NCI-H82 treated with DMSO at 0.1 percent for 48 hours (cell line): ENCODE measurements around the gene ERBB4.
A peak's percentile ranks its signal among the peaks of the same experiment; 100 is the strongest.
"Not testable (repeated sequence)": the region's sequence is repeated elsewhere in the genome, so short reads cannot be mapped to it uniquely, and the experiment has no call there.

Experiments
- DNase-seq: peaks from one replicate; lab custom pipeline; 2025; ENCODE audit not compliant: unreplicated experiment; lab: John Stamatoyannopoulos, UW

Gene ERBB4

DNA sequence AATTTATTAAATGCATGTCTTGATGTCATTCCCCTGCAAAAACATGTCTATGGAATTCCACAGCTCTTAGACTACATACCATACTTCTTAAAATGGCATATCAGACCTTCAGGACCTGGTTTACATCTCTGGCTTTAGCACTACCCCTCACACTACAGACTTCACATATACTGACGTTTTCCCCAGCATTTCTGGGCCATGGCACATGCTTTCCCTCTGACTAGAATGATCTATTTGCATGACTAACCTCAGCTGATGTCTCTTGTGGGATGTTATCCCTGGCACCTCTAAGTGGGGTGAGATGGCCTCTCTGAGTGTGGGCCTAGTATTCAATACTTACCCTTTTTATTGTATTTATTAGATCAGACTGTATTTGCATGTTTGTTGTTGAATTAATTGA, 381.6 kb downstream of the ERBB4 start:
- no peak for DNase-seq

DNA sequence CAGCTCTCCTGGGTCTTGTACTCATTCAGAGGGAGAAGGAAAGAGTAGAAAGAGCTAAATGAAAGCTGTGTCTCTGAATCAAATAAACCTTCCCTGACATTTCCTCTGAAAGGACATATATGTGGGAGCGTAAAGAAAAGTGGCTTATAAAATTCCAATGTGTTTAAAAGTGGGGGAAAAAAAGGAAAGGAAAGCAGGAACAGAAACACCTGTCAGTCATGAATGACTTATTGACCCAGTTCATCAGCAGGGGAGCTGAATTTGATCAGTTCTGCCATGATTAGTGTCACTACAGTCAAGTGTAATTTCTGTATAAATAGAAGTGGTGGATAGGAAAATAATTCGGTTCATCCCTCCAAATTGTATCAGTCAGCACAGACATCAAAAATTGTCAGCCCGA, 382.5 kb downstream of the ERBB4 start:
- DNase-seq: no peak

DNA sequence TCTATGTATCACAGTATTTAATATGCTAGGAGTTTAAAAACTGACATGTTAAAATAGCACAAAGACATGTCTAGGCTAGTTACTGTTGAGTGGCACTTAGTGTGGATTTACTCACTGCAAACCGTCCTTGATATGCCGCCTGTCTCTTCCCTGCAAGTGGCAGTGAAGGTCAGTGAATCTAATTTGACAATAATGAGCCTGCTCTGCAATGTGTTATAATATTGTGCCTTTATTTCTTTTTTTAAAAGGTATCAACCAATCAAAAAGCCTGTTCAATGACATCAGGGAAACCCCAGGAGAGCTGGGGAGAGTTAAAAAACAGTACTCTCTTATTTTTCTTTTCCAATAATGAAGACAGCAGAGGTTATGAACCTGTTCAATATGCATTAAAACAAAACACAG, 384.1 kb downstream of the ERBB4 start:
- no peak for DNase-seq

DNA sequence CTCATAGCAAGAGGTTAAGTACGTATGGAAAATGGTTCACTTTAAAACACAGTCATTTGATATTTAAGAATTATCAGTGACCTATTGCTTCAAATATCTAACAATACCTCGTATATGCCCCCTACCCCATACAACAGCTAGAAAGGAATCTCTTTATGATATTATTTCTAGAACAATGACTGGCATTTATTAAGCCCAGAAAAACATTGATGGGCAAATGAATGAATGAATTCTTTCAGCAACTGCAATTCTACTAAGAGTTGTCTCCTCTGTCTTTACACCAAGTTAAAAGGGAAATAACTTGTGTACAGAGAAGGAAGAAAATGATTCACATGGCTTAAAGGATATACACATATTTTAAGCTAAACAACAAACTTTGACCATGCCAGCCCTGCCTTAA, 384.7 kb downstream of the ERBB4 start:
- DNase-seq: no peak

DNA sequence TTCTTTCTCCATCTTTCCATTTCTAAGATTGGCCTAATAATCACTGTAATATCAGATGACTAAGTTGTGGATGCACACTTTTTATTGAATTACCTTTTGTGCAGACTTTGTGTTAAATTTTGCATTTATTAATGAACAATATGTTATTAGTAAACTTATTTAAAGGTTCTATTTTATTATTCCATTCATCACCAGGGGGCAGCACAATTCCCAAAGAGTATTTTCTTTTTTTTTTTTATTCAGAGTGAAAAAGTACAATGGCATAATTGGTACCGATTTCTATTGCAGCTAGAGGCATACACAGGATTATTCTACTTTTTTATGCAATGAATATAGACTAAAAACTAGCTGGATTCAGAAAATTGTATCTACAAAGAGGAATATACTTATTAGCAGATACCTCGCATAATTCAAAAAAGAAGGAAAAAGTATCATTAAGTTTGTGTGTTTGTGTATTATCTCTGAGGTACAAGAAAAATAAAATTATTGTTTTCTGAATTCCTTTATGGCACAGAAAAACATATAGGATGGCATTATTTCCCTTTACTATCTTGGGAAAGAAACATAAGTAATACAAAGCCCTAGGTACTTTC, 390.6 kb downstream of the ERBB4 start:
- no peak for DNase-seq

DNA sequence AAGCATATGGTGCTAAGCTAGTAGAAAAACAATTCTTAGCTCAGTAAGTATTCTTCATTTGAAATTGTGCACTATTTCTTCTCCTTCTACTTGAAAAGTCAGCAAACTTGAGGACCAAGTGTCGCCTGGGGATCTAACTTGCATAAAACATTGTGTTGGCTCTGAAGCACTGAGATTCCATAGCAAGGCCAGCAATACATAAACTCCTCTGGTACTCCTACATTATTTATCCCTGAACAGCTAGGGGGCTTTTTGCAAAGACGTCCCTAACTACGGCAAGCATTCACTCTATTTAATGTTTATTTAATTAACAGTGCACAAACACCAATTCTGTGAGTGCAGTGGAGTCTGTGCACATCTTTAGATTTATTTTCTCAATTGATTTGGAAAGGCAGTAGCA, 392.2 kb downstream of the ERBB4 start:
- DNase-seq: no peak

DNA sequence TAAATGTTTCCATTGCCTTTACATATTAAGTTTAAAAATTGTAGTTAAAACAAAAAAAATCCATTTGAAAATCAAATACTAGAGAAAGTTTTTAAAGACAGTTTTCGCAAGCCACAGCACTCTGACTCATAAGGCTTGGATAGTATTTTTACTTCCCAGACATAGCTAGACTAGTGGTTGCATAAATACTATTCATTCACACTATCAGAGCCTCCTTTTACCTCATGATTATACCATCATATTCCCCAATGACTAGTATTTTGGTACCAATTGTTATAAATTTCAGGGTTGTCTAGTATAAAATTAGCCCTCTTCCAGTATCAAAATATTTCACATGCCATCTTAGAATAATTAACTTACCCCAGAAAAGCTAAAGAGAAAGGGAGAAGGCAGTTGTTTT, 393.5 kb downstream of the ERBB4 start:
- no peak for DNase-seq

DNA sequence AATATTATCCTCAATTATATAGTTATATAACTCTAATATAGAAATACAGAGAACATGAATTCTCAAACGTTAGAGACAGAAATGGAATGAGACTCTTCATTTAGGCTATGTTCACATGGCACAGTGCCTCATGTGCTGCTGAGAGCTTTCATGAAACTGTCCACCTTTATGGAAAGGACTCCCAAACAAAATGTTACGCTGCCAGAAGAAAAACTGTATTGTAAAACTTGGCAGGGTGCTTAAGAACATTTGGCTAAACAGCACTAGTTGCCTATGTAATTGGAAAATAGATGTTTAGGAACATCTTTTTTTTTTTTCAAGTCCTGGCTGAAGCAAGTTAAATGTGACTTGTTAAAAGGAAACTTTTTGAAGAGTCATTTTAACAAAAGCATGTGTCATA, 396.0 kb downstream of the ERBB4 start:
- DNase-seq: no peak

DNA sequence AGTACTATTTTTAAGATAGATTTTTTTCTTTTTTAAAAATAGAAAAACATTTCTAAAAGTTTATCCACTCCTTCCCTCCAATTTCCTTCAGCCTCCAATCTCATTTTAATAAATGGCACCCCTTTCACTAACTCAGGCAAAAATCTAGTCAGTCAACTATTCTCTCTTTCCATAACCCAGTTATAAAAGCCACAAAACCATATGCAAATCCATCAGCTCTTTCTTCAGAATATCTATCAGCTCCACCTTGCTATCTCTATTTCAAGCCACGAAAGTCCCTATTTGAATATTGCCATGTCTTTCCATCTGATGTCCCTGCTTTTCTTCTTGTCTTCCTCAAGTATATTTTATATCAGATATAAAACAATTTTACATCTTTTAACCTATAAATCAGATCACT, 397.1 kb downstream of the ERBB4 start:
- no peak for DNase-seq

DNA sequence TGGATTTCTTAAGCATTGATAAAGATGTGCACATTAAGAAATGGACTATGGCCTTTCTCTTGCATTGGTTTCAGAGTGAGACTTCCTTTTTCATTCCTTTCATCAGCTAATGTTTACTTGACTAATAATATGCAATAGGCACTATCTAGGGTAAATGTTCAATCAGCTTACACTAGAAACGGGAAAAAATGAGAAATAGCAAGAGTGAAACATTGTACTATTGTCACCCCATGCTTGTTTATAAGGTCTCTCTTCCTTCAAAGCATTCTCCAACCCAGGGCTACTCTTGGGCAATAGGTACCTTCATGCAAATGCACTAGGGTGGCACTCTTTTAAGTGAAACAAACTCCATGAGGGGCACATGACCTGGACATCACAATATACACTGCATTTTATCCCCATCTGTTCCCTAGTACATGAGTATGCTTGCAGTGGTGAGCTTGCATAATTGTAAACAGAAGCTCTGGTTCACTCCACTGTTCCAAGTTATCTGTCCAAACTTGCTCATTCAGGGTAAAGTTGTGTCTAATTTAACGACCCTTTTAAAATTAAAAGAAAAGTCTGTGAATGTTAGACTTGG, 402.3 kb downstream of the ERBB4 start:
- DNase-seq: peak; percentile 24

DNA sequence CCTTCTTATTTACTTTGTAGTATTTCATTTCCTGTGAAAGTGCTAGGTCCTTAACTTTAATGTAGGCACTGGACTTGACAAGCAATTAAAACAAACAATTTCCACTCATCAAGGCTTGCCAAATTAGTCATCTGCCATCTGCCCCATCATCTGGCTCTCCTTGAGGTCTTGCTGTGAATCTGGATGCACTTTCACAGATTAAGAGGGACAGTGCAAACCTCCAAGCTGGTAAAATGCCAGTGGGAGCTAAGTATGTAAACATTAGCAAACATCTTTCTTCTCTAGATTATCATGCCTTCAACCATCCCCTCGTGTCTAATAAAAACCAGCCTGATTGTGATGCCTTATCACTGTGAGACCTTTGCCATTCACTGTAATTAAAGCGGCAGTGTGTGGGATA, 402.9 kb downstream of the ERBB4 start:
- DNase-seq: peak; percentile 90

DNA sequence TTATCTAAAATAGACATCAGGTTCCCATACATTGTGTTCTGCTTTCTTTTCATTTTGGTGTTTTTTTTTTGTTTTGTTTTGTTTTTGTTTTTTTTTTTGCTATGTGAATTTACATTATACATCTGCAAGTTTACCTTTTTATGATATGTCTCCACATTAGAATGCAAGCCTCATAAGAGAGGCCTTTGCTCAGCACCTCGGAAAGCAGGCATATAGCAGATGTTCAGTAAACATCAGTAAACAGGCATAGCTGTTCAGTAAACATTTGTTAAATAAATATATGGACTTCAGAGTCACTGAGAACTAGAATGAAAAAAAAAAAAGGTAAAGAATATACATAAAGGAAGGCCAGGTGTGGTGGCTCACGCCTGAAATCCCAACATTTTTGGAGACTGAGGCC, 405.3 kb downstream of the ERBB4 start:
- no peak for DNase-seq

DNA sequence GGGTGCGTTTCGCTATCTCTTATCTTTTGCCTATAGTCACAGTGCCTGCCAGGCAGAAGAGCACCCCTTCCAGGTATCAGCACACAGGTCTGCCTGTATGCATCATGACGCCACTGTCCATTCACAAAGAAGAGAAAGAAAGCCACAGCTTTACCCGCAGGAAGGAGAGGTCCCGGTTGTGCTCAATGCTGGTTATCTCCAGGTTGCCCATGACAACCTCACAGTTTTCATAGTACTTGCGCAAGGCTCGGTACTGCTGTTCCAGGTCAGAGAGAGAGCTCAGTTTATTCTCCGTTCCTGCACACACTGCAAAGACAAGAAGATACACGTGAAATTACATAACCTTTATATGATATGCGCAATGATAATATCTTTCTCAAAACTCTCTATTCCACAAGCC, 414.0 kb downstream of the ERBB4 start:
- DNase-seq: no peak

DNA sequence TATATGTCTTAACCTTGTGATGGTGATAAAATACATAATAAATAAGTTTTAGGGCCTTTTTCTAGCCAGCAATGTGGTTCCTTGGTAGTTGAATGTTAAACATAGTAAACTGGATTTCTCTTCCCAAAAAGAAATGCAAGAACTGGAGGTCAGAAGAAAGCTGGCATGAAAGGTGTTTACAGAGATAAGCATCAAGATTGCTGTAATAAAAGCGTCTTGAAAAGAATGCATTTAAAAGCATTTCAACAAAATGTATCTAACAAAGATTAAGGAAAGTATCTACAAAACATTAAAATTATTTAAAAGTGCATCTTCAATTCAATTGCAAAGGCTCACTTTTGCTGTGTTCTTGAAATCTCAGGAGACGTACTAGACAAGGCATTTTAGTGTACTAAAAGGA, 419.0 kb downstream of the ERBB4 start:
- DNase-seq: no peak

DNA sequence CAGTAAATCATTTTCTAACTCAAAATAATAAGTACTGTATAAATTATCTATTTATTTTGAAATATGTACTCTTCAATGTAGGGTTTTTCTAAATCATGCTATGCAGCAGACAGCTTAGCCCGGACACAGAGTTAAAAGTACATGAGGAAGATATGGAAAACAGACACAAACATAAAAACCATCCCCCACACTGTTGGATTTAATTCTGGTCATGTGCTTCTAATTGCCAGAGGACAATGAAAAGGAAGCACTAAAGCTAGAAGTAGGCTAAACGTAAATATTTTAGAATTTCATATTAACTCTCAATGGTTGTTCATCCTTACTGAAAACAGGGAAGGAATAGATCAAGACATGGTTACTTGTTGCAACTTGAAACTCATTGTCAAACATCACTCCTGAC, 420.7 kb downstream of the ERBB4 start:
- DNase-seq: no peak

DNA sequence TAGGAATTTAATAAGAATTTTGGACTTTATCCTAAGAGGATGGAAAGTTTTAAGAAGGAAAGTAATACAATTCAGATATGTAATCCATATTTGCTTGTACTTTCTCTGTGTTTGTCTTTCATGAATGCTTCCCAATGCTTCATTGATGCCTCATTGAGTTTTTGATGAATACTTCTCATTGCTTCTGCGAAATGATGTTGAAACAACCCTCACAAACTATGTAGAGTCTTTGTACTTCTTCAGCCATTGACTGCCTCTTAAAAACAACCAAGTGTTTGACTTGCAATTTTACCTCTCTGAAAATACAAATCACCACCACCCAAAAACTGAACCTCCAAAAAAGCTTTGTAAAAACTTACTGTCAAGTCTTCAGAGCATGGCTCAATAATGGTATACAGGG, 424.1 kb downstream of the ERBB4 start:
- no peak for DNase-seq

DNA sequence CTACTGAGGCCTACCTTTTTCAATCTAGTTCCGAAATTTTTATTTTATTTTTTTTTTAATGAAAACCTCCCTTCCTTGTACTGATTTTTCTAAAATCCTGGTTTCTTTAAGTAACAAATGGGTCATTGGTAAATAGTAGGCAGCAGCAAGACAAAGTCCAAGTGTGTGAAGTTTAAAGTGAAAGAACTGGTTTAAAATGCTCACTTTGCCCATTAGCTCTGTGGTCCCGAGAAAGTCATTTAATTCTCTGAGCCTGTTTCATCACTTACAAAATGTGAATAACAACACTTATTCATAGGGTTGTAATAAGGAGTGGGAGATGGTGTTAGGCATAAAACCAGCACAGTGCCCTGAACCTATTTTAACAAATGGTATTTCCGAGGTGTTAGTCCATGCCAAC, 426.2 kb downstream of the ERBB4 start:
- no peak for DNase-seq

DNA sequence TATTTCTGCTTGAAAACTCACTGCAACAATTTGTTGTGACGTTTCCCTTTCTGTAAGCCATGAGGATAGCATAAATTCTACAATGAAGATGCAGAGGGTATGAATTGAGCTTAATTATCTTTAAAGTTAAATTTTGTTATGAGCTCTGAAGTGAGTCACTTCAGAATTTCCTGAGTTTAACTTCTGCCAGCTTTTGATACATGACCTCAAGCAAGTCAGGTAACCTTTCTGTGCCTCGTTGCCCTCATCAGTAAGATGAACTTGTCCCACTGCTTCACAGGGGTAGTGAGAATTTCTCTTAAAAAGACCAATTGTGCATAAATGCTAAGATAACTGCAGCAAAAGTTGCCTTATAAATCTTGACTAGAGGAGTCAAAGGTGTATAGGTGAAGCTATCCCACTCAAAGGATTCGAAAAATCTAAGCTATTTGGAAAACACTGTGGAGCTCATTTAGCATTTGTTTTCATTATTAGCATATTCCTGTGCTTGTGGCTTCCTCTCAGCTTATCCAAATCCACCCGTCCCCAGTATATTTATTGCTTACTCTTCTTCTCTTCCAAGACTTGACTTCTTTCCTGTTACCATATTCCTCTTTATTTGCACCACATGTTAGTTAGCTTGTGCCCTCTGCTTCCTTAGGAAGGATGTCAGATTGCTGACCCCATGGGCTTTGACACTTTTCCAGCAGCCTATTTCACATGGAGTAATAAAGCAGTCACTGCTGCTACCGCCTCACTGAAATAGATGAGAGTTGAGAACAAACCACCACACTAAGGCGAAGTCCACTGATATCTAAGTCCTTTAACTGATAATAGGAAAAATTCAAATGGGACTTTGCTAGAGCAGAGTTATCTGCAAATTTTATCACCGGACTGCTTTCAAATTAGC, 428.6 kb downstream of the ERBB4 start:
- DNase-seq: no peak

DNA sequence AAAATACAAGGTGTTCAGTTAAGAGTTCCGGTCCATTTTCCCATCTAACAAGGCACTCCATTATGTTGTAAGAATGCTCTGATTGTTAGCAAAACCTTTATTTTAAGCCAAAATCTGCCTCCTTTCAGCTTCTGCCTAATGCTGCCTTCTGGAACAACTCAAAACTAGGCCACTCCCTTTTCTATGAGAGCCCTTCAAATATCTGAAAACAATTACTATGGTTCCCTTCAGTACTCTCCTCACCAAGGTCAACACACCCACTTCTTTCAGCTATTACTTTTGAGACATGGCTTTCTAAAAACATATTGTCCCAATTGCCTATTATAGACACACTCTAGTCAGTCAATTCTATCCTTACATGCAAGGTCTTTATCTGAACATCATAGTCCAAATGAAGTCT, 429.4 kb downstream of the ERBB4 start:
- no peak for DNase-seq

DNA sequence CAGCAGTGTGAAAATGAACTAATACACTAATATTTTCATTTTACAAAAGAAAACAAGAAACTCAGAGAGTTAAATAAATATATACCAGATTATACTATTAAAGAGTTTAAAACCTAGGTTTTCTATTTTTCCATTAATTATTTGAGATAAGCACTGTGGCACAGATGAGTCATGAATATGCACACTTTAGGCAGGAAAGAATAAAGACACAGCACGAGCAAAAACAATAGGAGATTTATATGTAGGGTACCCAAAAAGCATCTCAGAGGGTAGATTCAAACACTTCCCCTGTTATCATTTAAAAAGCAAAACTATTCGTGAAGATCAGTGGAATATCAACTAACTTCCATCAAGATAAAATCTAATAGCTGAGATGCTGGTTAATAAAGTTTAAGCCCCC, 430.6 kb downstream of the ERBB4 start:
- DNase-seq: no peak

DNA sequence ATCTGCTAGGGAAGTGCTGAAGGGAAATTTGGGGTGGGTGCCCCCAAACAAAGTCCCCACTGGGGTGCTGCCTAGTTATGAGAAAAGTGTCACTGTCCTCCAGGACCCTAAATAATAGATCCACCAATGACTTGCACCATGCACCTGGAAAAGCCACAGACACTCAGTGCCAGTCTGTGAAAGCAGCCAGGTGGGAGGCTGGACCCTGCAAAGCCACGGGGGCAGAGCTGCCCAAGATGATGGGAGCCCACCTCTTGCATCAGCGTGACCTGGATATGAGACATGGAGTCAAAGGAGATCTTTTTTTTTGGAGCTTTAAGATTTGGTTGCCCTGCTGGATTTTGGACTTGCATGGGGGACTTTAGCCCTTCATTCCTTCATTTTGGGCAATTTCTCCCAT, 431.6 kb downstream of the ERBB4 start:
- no peak for DNase-seq

DNA sequence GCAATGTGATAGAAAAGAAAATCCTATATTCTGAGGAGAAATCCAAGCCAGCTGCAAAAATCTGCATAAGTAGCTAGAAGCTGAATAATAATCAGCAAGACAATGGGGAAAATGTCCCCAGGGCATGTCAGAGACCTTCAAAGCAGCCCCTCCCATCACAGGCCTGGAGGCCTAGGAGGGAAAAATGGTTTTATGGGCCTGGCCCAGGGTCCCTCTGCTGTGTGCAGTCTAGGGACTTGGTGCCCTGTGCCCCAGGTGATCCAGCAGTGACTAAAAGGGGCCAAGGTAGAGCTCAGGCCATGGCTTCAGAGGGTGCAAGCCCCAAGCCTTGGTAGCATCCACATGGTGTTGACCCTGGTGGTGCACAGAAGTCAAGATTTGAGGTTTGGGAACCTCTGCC, 432.1 kb downstream of the ERBB4 start:
- not testable (repeated sequence) for DNase-seq
